Gastrocnemius medialis (tissue), 4 donors: Measurements from ENCODE around the gene ZKSCAN1.

Experiments
- CTCF ChIP-seq, 5 experiments: fragments of 450-650 bp in 3 of 5; fragments of 200-600 bp in 2 of 5; sonication (generic) in 2 of 5; IDR thresholded peaks in 4 of 5; conservative IDR thresholded peaks in 1 of 5; 1 replicate in 4 of 5; 2 replicates in 1 of 5; pipeline ENCODE4 v1.5.1; 2016 to 2019; ENCODE audit warnings: antibody characterized with exemption in 5 of 5, mild to moderate bottlenecking in 3 of 5, moderate library complexity in 3 of 5
- POLR2A ChIP-seq, 2 donors: fragments of 450-650 bp; IDR thresholded peaks; one replicate each; pipeline ENCODE4 v1.6.1; 2017; ENCODE audit warnings: antibody characterized with exemption in 2 of 2, mild to moderate bottlenecking in 2 of 2, moderate library complexity in 2 of 2

- TF ChIP-seq POLR2A (IDR thresholded peaks at IDR 0.05) (no peak), CTCF (IDR thresholded peaks at IDR 0.05 in 4 of 5, conservative IDR thresholded peaks at IDR 0.05 in 1 of 5) (no peak)
These were observed 57.1 kb downstream of the ZKSCAN1 start for GRCh38 chr7:100072462-100072861.
